COLO829 (cell line): ENCODE data around the gene MYB.
A peak's percentile ranks its signal among the peaks of the same experiment; 100 is the strongest.
"Not testable (repeated sequence)": the region's sequence is repeated elsewhere in the genome, so short reads cannot be mapped to it uniquely, and the experiment has no call there.

Source experiments
- DNase-seq: peaks from one replicate; pipeline ENCODE4 v3.0.0; 2012; ENCODE audit warnings: low spot score

MYB gene

DNA sequence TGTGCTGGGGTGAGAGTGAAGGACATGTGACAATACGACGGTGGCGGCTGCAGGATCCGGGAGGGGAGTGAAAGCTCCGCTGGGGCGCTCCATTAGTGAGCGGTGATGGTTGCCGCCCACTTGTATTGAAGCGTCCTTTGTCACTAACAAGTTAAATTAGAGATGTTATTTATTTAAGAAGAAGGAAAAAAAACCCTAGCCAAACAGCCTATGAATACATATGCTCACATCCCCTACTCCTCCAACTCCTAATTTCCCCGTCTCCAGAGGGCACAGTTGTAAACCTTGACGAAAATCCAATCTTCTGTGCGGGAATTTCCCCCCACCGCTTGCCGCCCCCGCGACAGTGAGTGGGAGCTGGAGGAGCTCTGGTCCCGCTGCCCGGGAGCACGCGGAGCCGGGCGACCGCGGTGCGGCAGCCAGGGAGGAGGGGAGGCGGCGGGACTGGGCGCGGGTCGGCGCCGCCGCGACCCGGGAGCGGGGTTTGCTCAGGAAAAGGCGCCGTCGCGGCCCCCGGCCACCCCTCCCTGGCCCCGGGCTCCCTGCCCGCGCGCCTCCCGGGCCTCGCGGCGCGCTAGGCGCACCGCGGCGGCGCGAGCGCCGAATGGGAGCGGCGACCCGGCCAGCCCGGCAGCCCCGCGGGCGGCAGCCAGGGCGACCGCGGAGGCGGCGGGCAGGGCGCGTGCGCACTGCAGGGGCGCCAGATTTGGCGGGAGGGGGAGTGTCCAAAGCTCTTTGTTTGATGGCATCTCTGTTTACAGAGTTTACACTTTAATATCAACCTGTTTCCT lies at the start of gene MYB:
TSS of gene MYB (plus strand) at position 767 of the 791 bp plus-strand sequence. CDS start 206 bp downstream, outside the sequence.
- DNase-seq = peak; percentile 66

DNA sequence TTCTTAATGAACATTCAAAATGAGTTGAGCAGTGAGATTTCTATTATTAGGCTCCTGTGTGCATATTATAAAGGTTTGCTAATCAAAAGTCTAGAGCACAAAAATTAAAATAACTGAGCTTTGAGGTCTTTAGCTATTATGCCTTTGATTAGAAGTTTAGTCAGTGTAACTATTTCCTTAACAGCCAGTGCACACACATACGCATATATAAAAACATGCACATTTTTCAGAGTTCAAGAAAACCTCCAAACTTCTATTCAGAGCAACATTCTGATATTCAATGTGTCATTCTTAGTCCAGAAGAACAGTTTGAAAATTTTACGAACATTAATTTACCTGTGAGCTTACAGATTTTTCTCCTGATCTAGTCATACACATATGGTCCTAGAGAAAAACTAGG lies 48.3 kb upstream of the MYB start:
- no peak for DNase-seq

DNA sequence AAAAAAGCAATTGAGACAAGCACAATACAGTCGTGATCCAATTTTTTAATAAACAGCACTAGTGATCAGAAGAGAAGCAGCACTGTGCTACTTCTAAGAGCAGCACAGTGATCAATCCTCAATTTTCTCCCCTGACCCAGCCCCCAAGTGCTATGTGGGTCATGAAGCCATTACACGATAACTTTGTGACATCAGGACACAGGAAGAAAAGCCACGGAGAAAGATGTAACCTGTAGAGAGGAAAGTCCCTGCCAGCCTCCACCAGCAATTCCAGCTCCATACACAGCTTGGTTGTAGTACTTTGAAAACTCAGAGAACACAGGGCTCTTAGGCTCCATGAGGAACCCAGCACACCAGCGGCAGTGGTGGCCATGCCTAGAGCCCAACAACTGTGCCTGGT lies 45.3 kb upstream of the MYB start:
- no peak for DNase-seq

GRCh38 chr6:135137826-135138225 lies 43.3 kb upstream of the MYB start:
- no peak for DNase-seq

GRCh38 chr6:135141182-135141581 lies 39.9 kb upstream of the MYB start:
- DNase-seq = no peak

DNA sequence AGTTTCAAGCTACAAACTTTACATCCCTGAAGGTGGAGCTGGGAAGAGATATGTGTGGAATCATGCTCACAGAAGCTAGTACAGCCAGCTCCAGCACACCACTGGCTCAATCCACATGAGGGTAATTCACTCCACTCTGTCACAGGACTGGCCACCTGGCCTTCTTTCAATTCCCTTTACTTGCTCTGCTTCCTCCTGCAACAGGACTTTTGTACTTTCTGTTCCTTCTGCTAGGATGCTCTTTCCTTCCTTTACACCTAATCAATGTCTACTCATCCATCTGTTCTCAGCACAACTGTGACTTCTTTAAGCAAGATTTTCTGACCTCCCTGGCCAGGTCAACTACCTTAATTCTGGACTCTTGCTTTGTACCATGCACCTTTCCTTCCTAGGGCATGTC lies 39.4 kb upstream of the MYB start:
- no peak for DNase-seq

- not testable (repeated sequence) for DNase-seq
Measured at GRCh38 chr6:135142232-135142631, 38.9 kb upstream of the MYB start.

GRCh38 chr6:135144673-135145062 lies 36.4 kb upstream of the MYB start:
- no peak for DNase-seq

GRCh38 chr6:135145063-135145800 lies 35.9 kb upstream of the MYB start:
- DNase-seq = no peak

- DNase-seq = no peak
Measured at GRCh38 chr6:135146162-135146934, 34.8 kb upstream of the MYB start.

DNA sequence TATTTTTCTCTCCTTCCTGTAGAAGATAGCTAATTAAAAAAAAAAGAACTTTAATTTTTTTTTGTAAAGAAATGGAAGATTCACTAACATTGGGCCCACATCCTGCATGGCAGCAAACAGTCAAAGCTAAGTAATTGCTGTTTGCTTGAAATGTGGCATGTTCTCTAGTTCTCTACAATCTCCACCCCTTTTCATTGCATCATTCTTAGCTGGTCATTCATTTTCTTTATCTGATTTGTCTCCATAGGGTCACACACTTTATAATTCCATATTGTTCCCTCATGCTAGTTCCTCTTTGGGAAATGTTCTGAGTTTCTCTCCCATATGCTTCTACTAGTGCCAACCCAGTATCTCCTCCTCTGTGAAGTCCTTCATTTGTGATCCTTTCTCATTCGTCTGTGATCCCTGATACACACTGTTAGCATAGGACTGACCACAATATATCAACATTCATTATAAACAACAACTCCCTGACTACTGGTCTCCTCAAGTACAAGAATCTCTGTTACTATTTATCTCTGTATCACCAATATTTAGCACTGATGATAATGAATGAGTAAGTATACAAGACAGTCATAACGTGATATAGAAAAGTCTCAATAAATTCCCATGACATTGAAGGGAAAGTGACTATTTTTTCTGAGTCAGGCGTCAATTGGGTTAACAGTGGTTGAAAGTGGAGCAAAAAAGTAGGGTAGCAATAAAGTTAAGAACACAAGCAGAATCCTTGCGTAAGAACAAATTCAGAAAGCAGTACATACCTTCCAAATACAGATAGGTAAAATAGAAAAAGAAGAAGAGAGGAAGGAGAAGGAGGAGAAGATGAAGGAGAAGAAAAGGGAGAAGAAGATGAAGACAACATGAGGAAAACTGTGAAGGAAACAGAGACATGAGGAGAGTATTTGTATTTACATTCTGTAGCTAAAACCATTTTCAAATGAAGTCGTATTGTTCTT lies 33.2 kb upstream of the MYB start:
- no peak for DNase-seq

DNA sequence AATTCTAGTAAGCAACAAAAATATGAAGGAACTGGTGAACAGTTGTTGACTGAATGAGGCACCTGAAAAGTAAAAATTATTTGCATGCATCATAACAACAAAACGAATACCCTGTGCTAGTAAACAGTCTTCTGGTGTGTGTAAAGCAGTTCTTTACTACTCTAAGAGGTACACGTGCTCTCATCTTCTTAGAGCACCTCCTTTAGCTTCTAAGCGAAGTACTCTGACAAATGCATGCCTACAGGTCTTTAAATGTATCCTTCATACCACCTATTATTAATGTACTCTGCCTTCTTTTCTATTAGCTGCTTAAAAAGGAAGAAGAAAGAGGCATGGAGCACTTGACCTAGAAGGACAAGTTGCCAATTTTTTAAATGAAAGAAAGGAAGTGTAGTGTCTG lies 32.2 kb upstream of the MYB start:
- DNase-seq = no peak

- no peak for DNase-seq
Measured at GRCh38 chr6:135149376-135149775, 31.7 kb upstream of the MYB start.

- not testable (repeated sequence) for DNase-seq
Measured at GRCh38 chr6:135150481-135150880, 30.6 kb upstream of the MYB start.

DNA sequence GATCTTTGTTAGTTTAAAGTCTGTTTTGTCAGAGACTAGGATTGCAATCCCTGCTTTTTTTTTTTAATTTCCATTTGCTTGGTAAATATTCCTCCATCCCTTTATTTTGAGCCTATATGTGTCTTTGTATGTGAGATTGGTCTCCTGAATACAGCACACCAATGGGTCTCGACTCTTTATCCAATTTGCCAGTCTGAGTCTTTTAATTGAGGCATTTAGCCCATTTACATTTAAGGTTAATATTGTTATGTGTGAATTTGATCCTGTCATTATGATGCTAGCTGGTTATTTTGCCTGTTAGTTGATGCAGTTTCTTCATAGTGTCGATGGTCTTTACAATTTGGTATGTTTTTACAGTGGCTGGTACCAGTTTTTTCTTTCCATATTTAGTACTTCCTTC lies 27.0 kb upstream of the MYB start:
- DNase-seq = not testable (repeated sequence)

DNA sequence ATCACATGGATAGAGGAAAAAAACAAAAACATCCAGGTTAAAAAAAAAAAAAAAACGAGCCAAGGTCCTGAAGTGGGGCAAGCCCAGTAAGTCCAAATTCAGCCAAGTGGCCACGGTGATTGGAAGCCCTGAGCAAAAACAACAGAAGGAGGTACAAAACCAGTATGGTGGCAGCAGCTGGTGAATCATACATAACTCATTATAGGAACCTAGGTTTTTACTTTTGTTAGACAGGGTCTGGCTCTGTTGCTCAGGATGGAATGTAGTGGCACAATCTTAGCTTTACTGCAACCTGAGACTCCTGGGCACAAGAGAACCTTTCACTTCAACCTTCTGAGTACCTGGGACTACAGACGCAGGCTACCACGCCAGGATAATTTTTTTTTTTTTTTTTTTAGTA lies 22.7 kb upstream of the MYB start:
- DNase-seq = no peak

DNA sequence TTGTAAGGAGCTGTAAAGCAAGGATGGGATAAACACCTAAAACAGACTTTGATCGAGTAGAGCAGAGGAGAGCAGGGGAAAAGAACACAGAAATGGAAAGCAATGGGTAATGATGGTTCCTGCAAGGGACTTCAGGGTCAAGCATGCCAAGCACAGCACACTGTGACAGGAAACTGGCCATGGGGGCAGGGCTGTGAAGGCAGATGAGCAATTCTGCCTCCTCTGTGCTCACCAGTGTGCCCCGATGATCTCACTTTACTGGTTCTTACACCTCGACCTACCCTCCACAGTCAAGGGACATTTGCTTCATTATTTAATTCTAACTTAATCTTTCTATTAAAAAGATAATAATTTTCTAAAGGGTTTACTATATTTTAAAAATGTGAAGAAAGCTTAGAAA lies 21.6 kb upstream of the MYB start:
- no peak for DNase-seq

DNA sequence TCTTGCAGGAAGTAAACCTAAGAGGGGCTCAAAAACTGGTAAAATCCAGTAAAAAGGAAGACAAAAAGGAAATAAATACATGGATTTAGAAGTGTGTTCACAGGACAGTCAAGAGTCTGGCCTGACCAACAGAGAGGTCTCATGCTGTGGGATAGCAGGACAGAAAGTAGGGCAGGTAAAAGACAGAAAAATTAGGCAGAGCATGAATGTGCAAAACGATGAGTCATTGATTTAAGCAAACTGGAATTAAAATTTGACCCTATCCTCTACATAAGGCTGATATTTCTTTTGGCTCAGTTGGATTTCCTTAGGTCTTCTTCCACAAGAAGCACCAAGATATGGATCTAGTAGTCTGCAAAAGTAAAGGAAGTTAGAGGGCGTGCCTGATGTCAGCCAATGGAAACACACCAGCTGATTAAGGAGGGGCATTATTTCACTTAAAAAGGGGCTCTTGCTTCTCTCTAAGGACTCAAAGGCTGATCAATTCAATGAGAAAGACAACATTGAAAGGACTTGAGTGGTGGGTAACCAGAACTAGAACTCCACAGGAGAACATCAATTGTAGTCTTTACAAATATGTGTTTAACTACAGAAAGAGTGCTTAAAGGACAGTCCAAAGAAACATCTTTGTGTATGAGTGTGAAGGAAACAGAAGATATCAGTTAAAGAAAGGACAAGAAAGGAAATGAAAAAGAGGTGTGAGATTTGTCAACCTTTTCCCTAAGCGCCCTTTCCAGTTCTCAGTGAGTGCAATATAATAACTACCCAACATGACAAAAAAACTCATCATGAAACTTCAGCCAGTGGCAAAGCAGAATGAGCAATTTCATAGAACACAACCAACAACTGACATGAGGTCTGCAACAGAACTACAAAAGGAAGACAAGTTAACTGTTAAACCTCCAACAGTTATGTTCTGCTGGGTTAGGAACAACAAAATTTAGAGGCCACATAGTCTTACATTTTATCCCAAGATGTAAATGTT lies 19.4 kb upstream of the MYB start:
- no peak for DNase-seq

GRCh38 chr6:135162678-135163439 lies 18.2 kb upstream of the MYB start:
- no peak for DNase-seq

DNA sequence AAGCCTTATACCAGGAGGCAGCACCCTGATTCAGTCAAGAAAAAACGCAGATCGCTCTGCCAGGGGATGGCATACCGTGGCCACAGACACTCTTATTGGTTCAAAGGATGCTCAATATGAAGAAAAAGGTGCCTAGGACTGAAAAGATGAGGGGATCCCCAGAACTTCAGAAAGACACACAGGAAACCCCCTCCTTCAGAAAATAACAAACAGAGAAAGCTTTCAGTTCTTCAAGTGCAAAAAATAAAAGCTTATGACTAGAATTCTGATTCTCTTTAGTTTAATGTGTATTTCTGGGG lies 17.7 kb upstream of the MYB start:
- DNase-seq = no peak
